HEK293T (cell line): ENCODE data around the gene MAP3K1.

Experiments used
- ARNT ChIP-seq: fragments of 450-650 bp; IDR thresholded peaks from 2 replicates; pipeline ENCODE4 v1.6.1; 2017; ENCODE audit warnings: mild to moderate bottlenecking
- BHLHE40 ChIP-seq: fragments of 450-650 bp; IDR thresholded peaks from 2 replicates; pipeline ENCODE4 v1.6.1; 2016; ENCODE audit warnings: mild to moderate bottlenecking, moderate library complexity, borderline replicate concordance
- CTBP1 ChIP-seq: fragments of 450-650 bp; IDR thresholded peaks from 2 replicates; pipeline ENCODE4 v1.6.1; 2016; ENCODE audit warnings: borderline replicate concordance
- ELF4 ChIP-seq: fragments of 450-650 bp; IDR thresholded peaks from 2 replicates; pipeline ENCODE4 v1.6.1; 2017; ENCODE audit warnings: antibody characterized with exemption
- FOXA1 ChIP-seq: fragments of 450-650 bp; IDR thresholded peaks from 2 replicates; pipeline ENCODE4 v1.6.1; 2016; ENCODE audit warnings: mild to moderate bottlenecking
- FOXK2 ChIP-seq: fragments of 450-650 bp; IDR thresholded peaks from 2 replicates; pipeline ENCODE4 v1.6.1; 2016; ENCODE audit warnings: mild to moderate bottlenecking
- HDGF ChIP-seq: fragments of 450-650 bp; IDR thresholded peaks from 2 replicates; pipeline ENCODE4 v1.6.1; 2017; ENCODE audit warnings: antibody characterized with exemption, borderline replicate concordance
- LEF1 ChIP-seq: fragments of 450-650 bp; IDR thresholded peaks from 2 replicates; pipeline ENCODE4 v1.6.1; 2017; ENCODE audit warnings: mild to moderate bottlenecking, borderline replicate concordance
- NFRKB ChIP-seq: fragments of 450-650 bp; IDR thresholded peaks from 2 replicates; pipeline ENCODE4 v1.6.1; 2016; ENCODE audit warnings: mild to moderate bottlenecking, moderate library complexity
- PKNOX1 ChIP-seq: fragments of 450-650 bp; IDR thresholded peaks from 2 replicates; pipeline ENCODE4 v1.6.1; 2016
- SP1 ChIP-seq: fragments of 450-650 bp; IDR thresholded peaks from 2 replicates; pipeline ENCODE4 v1.6.1; 2017
- SUZ12 ChIP-seq: fragments of 450-650 bp; IDR thresholded peaks from 2 replicates; pipeline ENCODE4 v1.6.1; 2016; ENCODE audit warnings: mild to moderate bottlenecking
- TARDBP ChIP-seq: fragments of 450-650 bp; IDR thresholded peaks from 2 replicates; pipeline ENCODE4 v1.6.1; 2016
- ZNF384 ChIP-seq: fragments of 450-650 bp; IDR thresholded peaks from 2 replicates; pipeline ENCODE4 v1.6.1; 2016

- TF ChIP-seq FOXK2 (no peak), LEF1 (no peak), SP1 (no peak), BHLHE40 (no peak), HDGF (no peak), TARDBP (no peak), SUZ12 (no peak), ZNF384 (no peak), NFRKB (no peak), PKNOX1 (no peak), ARNT (no peak), FOXA1 (no peak), ELF4 (no peak), CTBP1 (no peak)
These were observed 82.9 kb downstream of the MAP3K1 start for GRCh38 chr5:56898213-56898612.
